HCT116 (cell line): ENCODE results near the gene MN1. TPM values are rescaled to one million over a fixed set of nuclear protein-coding genes. Genes with fewer than 3 reads are reported as not detected.

Source experiments
- ATAC-seq: fragments of 200-7000 bp; cut with Tn5 transposase; 2 replicates; pipeline ENCODE4 v1.9.1; 2020; ENCODE audit warnings: mild to moderate bottlenecking, moderate library complexity
- BruUV-seq: library from RNA; stranded (reverse); fragments of 400-500 nt; replicated peaks from 2 replicates; lab custom pipeline; 2021; lab: Mats Ljungman, UMichigan
- CTCF ChIA-PET: fragments of 300-600 bp; sonication (Branson Sonifier 250); formaldehyde crosslinking; loops from one replicate; lab custom pipeline; 2021; ENCODE audit warnings: antibody characterized with exemption; lab: Charles Lee
- POLR2A ChIA-PET: fragments of 300-600, 350-600 bp; sonication (Branson Sonifier 250); formaldehyde crosslinking; loops from one replicate; lab custom pipeline; 2021; ENCODE audit warnings: antibody characterized with exemption; lab: Charles Lee
- RAD21 ChIA-PET, 2 experiments: fragments of 300-600 bp; sonication (Branson Sonifier 250); formaldehyde crosslinking; loops; one replicate each; lab custom pipeline; 2023; ENCODE audit warnings: low total read pairs in 2 of 2; ENCODE audit not compliant: uncharacterized antibody in 2 of 2, unreplicated experiment in 2 of 2, low non-redundant PET in 1 of 2; lab: Charles Lee
- DNase-seq: peaks from one replicate; pipeline ENCODE4 v3.0.0-alpha.2; 2010; ENCODE audit warnings: low read depth, low spot score
- H2AFZ ChIP-seq: fragments of 200-600 bp; shearing (Covaris generic), sonication (generic); 2 replicates; pipeline ENCODE4 v1.6.1; 2017; ENCODE audit warnings: low read depth, mixed run types, mixed read lengths, antibody characterized with exemption, low read length; ENCODE audit not compliant: poor library complexity, severe bottlenecking
- H3K27ac ChIP-seq: 2 replicates; pipeline ENCODE4 v1.5.1; 2012; ENCODE audit warnings: low read depth, low read length
- H3K27me3 ChIP-seq: fragments of 200-600 bp; sonication (generic); 2 replicates; pipeline ENCODE4 v1.6.1; 2016; ENCODE audit warnings: mixed run types, low read length, mixed read lengths; ENCODE audit not compliant: insufficient read depth
- H3K36me3 ChIP-seq, 2 experiments: fragments of 200-500 bp in 1 of 2; fragments of 200-600 bp in 1 of 2; sonication (Bioruptor generic) in 1 of 2; sonication (generic) in 1 of 2; 2 replicates each; pipeline versions ENCODE4 v1.5.1 to v1.6.1; 2014 to 2016; ENCODE audit warnings: low read length in 2 of 2, inconsistent platforms in 1 of 2, mixed read lengths in 1 of 2, mixed run types in 1 of 2; ENCODE audit not compliant: insufficient read depth in 2 of 2, control insufficient read depth in 1 of 2
- H3K4me1 ChIP-seq, 2 experiments: fragments of 200-600 bp in 1 of 2; sonication (generic) in 1 of 2; 2 replicates each; pipeline versions ENCODE4 v1.5.1 to v1.6.1; 2012 to 2017; ENCODE audit warnings: low read length in 2 of 2, inconsistent platforms in 1 of 2, mild to moderate bottlenecking in 1 of 2, mixed read lengths in 1 of 2, mixed run types in 1 of 2, moderate library complexity in 1 of 2; ENCODE audit not compliant: insufficient read depth in 2 of 2, control insufficient read depth in 1 of 2
- H3K4me2 ChIP-seq: fragments of 200-600 bp; sonication (generic); 2 replicates; pipeline ENCODE4 v1.6.1; 2017; ENCODE audit warnings: mixed run types, low read length, mixed read lengths
- H3K4me3 ChIP-seq, 2 experiments: fragments of 200-600 bp in 1 of 2; sonication (generic) in 1 of 2; replicated peaks in 1 of 2; 2 replicates each; pipeline ENCODE4 v1.5.1; 2011 to 2016; ENCODE audit warnings: low read length in 2 of 2, control low read depth in 1 of 2, low read depth in 1 of 2, mild to moderate bottlenecking in 1 of 2, mixed read lengths in 1 of 2, mixed run types in 1 of 2
- H3K79me2 ChIP-seq: fragments of 200-600 bp; sonication (generic); 2 replicates; pipeline ENCODE4 v1.6.1; 2017; ENCODE audit warnings: mild to moderate bottlenecking, mixed run types, low read length, moderate library complexity, mixed read lengths; ENCODE audit not compliant: insufficient read depth
- H3K9ac ChIP-seq: fragments of 200-600 bp; sonication (generic); 2 replicates; pipeline ENCODE4 v1.6.1; 2016; ENCODE audit warnings: low read length, mixed read lengths
- H3K9me2 ChIP-seq: fragments of 200-600 bp; sonication (generic), shearing (Covaris generic); 2 replicates; pipeline ENCODE4 v1.6.1; 2017; ENCODE audit warnings: mixed run types, mild to moderate bottlenecking, moderate library complexity; ENCODE audit not compliant: insufficient read depth
- H3K9me3 ChIP-seq, 2 experiments: fragments of 200-500 bp in 1 of 2; fragments of 200-600 bp in 1 of 2; sonication (Bioruptor generic) in 1 of 2; sonication (generic) in 1 of 2; 2 replicates each; pipeline ENCODE4 v1.6.1; 2014 to 2017; ENCODE audit warnings: low read length in 2 of 2, mixed read lengths in 2 of 2, inconsistent platforms in 1 of 2, low read depth in 1 of 2, mild to moderate bottlenecking in 1 of 2, mixed run types in 1 of 2, moderate library complexity in 1 of 2; ENCODE audit not compliant: control insufficient read depth in 1 of 2, insufficient read depth in 1 of 2
- H4K20me1 ChIP-seq: fragments of 200-600 bp; sonication (generic), shearing (Covaris generic); 2 replicates; pipeline ENCODE4 v1.6.1; 2017; ENCODE audit warnings: mixed run types, mild to moderate bottlenecking, moderate library complexity; ENCODE audit not compliant: insufficient read depth
- ATF3 ChIP-seq: IDR thresholded peaks from 2 replicates; pipeline ENCODE4 v1.6.1; 2012
- CEBPB ChIP-seq: IDR thresholded peaks from 2 replicates; pipeline ENCODE4 v1.6.1; 2012; ENCODE audit warnings: low read depth
- CTCF ChIP-seq, 3 experiments: fragments of 200-600 bp in 1 of 3; sonication (generic) in 1 of 3; IDR thresholded peaks in 2 of 3; conservative IDR thresholded peaks in 1 of 3; 2 replicates each; pipeline ENCODE4 v1.5.1; 2012 to 2017; ENCODE audit warnings: low read depth in 2 of 3, low read length in 2 of 3, antibody characterized with exemption in 1 of 3, borderline replicate concordance in 1 of 3, control low read depth in 1 of 3, mild to moderate bottlenecking in 1 of 3, mixed read lengths in 1 of 3, mixed run types in 1 of 3, moderate library complexity in 1 of 3; ENCODE audit not compliant: insufficient read depth in 1 of 3
- ELF1 ChIP-seq: IDR thresholded peaks from 2 replicates; pipeline ENCODE4 v1.6.1; 2012; ENCODE audit warnings: low read depth, borderline replicate concordance
- EZH2 ChIP-seq: fragments of 200-600 bp; sonication (generic); IDR thresholded peaks from 2 replicates; pipeline ENCODE4 v1.6.1; 2017; ENCODE audit warnings: antibody characterized with exemption, mixed run types
- EZH2phosphoT487 ChIP-seq: fragments of 200-600 bp; IDR thresholded peaks from 2 replicates; pipeline ENCODE4 v1.6.1; 2018; ENCODE audit warnings: antibody characterized with exemption, borderline replicate concordance
- FOSL1 ChIP-seq: IDR thresholded peaks from 2 replicates; pipeline ENCODE4 v1.6.1; 2012; ENCODE audit warnings: low read depth
- MAX ChIP-seq: IDR thresholded peaks from 2 replicates; pipeline ENCODE4 v1.6.1; 2012
- POLR2A ChIP-seq: IDR thresholded peaks from 2 replicates; pipeline ENCODE4 v1.7.0; 2011; ENCODE audit warnings: borderline replicate concordance; ENCODE audit not compliant: insufficient read depth, insufficient read length; ENCODE audit errors: extremely low read depth
- RAD21 ChIP-seq: IDR thresholded peaks from 2 replicates; pipeline ENCODE4 v1.6.1; 2012; ENCODE audit warnings: low read depth, mild to moderate bottlenecking
- SIN3A ChIP-seq: IDR thresholded peaks from 2 replicates; pipeline ENCODE4 v1.6.1; 2012; ENCODE audit warnings: low read depth
- SP1 ChIP-seq: IDR thresholded peaks from 2 replicates; pipeline ENCODE4 v1.6.1; 2012; ENCODE audit warnings: low read depth
- SRF ChIP-seq: IDR thresholded peaks from 2 replicates; pipeline ENCODE4 v1.6.1; 2012; ENCODE audit warnings: low read depth
- TCF7L2 ChIP-seq: IDR thresholded peaks from 2 replicates; pipeline ENCODE4 v1.7.0; 2011; ENCODE audit warnings: borderline replicate concordance, inconsistent platforms; ENCODE audit not compliant: insufficient read depth, insufficient read length; ENCODE audit errors: extremely low read depth
- ZBTB33 ChIP-seq: IDR thresholded peaks from 2 replicates; pipeline ENCODE4 v1.6.1; 2011; ENCODE audit warnings: mild to moderate bottlenecking, low read length, moderate library complexity; ENCODE audit not compliant: insufficient replicate concordance; ENCODE audit errors: extremely low read depth
- ZNF274 ChIP-seq: fragments of 200-500 bp; sonication (Bioruptor generic); IDR thresholded peaks from 2 replicates; pipeline ENCODE4 v1.6.1; 2014; ENCODE audit warnings: mild to moderate bottlenecking, low read depth, low read length, inconsistent platforms
- intact Hi-C: fragments of 100-400 bp; cut with micrococcal nuclease; formaldehyde crosslinking; loops from 2 replicates; pipeline ENCODE4 v1.10.0; 2022
- total RNA-seq: library from RNA; stranded (reverse); gene quantifications from one replicate; pipeline ENCODE4 v1.2.1, GENCODE V29; 2021; ENCODE audit not compliant: unreplicated experiment
- TF ChIP-seq, protein P1 (sequence below): IDR thresholded peaks from 2 replicates; pipeline ENCODE4 v1.6.1; 2012; ENCODE audit warnings: low read depth

MN1 gene
- total RNA-seq, 1 experiment from 2014 or later: 2.9 TPM

GRCh38 chr22:27748349-27748748 is 53.2 kb downstream of the MN1 start:
- RAD21 ChIA-PET: no interaction called here
- BruUV-seq: no TSS peak
- POLR2A ChIA-PET: no interaction called here
- Histone ChIP-seq H3K27me3 (peaks cover 5% of the 10 kb centered on the region; the same call in 1 of the 2 replicates), H3K36me3 (no peaks in the 10 kb centered on the region; a peak in 1 of 4 replicates), H2AFZ (no peak overlapping the region), H3K79me2 (no peaks in the 10 kb centered on the region), H3K4me3 (no peak overlapping the region), H3K4me2 (no peak overlapping the region)
- DNase-seq (no peak), ATAC-seq (no peak)
- TF ChIP-seq EZH2 (no peak), TCF7L2 (no peak), CTCF (IDR thresholded peaks at IDR 0.05 in 2 of 3, conservative IDR thresholded peaks at IDR 0.05 in 1 of 3; ENCODE audit: borderline replicate concordance in 1 of 3, insufficient read depth in 1 of 3, low read depth in 2 of 3, low read length in 2 of 3) (no peak), SP1 (no peak), ZNF274 (no peak), ATF3 (no peak), CEBPB (no peak), FOSL1 (no peak), EZH2phosphoT487 (no peak), RAD21 (no peak), ZBTB33 (no peak), SRF (no peak), POLR2A (no peak), SIN3A (no peak), ELF1 (no peak), MAX (no peak)
- TF ChIP-seq, protein P1, sequence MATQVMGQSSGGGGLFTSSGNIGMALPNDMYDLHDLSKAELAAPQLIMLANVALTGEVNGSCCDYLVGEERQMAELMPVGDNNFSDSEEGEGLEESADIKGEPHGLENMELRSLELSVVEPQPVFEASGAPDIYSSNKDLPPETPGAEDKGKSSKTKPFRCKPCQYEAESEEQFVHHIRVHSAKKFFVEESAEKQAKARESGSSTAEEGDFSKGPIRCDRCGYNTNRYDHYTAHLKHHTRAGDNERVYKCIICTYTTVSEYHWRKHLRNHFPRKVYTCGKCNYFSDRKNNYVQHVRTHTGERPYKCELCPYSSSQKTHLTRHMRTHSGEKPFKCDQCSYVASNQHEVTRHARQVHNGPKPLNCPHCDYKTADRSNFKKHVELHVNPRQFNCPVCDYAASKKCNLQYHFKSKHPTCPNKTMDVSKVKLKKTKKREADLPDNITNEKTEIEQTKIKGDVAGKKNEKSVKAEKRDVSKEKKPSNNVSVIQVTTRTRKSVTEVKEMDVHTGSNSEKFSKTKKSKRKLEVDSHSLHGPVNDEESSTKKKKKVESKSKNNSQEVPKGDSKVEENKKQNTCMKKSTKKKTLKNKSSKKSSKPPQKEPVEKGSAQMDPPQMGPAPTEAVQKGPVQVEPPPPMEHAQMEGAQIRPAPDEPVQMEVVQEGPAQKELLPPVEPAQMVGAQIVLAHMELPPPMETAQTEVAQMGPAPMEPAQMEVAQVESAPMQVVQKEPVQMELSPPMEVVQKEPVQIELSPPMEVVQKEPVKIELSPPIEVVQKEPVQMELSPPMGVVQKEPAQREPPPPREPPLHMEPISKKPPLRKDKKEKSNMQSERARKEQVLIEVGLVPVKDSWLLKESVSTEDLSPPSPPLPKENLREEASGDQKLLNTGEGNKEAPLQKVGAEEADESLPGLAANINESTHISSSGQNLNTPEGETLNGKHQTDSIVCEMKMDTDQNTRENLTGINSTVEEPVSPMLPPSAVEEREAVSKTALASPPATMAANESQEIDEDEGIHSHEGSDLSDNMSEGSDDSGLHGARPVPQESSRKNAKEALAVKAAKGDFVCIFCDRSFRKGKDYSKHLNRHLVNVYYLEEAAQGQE: no peak
- TF ChIP-seq, all 23 proteins: peak for 0
- Histone ChIP-seq H3K9me3 (no peaks in the 10 kb centered on the region), H3K4me1 (peaks cover 0 to 9% of the 10 kb centered on the region in 2 experiments; a peak in 2 of 4 replicates), H3K9ac (no peak overlapping the region), H3K9me2 (no peaks in the 10 kb centered on the region), H3K27ac (no peak overlapping the region), H4K20me1 (no peaks in the 10 kb centered on the region)
- intact Hi-C loops: no loop called here
- CTCF ChIA-PET: interaction anchor here (0.9 to 1.1 kb wide), 3 partner anchors 11 to 30 kb away, joined by 3 read pairs; no protein-coding TSS in a partner anchor
